HCT116 (cell line): Measurements from ENCODE around the gene KIF26B. TPM values are rescaled to one million over a fixed set of nuclear protein-coding genes. Genes with fewer than 3 reads are reported as not detected.

Source experiments
- ATAC-seq: fragments of 200-7000 bp; cut with Tn5 transposase; 2 replicates; pipeline ENCODE4 v1.9.1; 2020; ENCODE audit warnings: mild to moderate bottlenecking, moderate library complexity
- BruUV-seq: library from RNA; stranded (reverse); fragments of 400-500 nt; replicated peaks from 2 replicates; lab custom pipeline; 2021; lab: Mats Ljungman, UMichigan
- CTCF ChIA-PET: fragments of 300-600 bp; sonication (Branson Sonifier 250); formaldehyde crosslinking; loops from one replicate; lab custom pipeline; 2021; ENCODE audit warnings: antibody characterized with exemption; lab: Charles Lee
- POLR2A ChIA-PET: fragments of 300-600, 350-600 bp; sonication (Branson Sonifier 250); formaldehyde crosslinking; loops from one replicate; lab custom pipeline; 2021; ENCODE audit warnings: antibody characterized with exemption; lab: Charles Lee
- RAD21 ChIA-PET, 2 experiments: fragments of 300-600 bp; sonication (Branson Sonifier 250); formaldehyde crosslinking; loops; one replicate each; lab custom pipeline; 2023; ENCODE audit warnings: low total read pairs in 2 of 2; ENCODE audit not compliant: uncharacterized antibody in 2 of 2, unreplicated experiment in 2 of 2, low non-redundant PET in 1 of 2; lab: Charles Lee
- DNase-seq: peaks from one replicate; pipeline ENCODE4 v3.0.0-alpha.2; 2010; ENCODE audit warnings: low read depth, low spot score
- H2AFZ ChIP-seq: fragments of 200-600 bp; shearing (Covaris generic), sonication (generic); 2 replicates; pipeline ENCODE4 v1.6.1; 2017; ENCODE audit warnings: low read depth, mixed run types, mixed read lengths, antibody characterized with exemption, low read length; ENCODE audit not compliant: poor library complexity, severe bottlenecking
- H3K27ac ChIP-seq: 2 replicates; pipeline ENCODE4 v1.5.1; 2012; ENCODE audit warnings: low read depth, low read length
- H3K27me3 ChIP-seq: fragments of 200-600 bp; sonication (generic); 2 replicates; pipeline ENCODE4 v1.6.1; 2016; ENCODE audit warnings: mixed run types, low read length, mixed read lengths; ENCODE audit not compliant: insufficient read depth
- H3K36me3 ChIP-seq, 2 experiments: fragments of 200-500 bp in 1 of 2; fragments of 200-600 bp in 1 of 2; sonication (Bioruptor generic) in 1 of 2; sonication (generic) in 1 of 2; 2 replicates each; pipeline versions ENCODE4 v1.5.1 to v1.6.1; 2014 to 2016; ENCODE audit warnings: low read length in 2 of 2, inconsistent platforms in 1 of 2, mixed read lengths in 1 of 2, mixed run types in 1 of 2; ENCODE audit not compliant: insufficient read depth in 2 of 2, control insufficient read depth in 1 of 2
- H3K4me1 ChIP-seq, 2 experiments: fragments of 200-600 bp in 1 of 2; sonication (generic) in 1 of 2; 2 replicates each; pipeline versions ENCODE4 v1.5.1 to v1.6.1; 2012 to 2017; ENCODE audit warnings: low read length in 2 of 2, inconsistent platforms in 1 of 2, mild to moderate bottlenecking in 1 of 2, mixed read lengths in 1 of 2, mixed run types in 1 of 2, moderate library complexity in 1 of 2; ENCODE audit not compliant: insufficient read depth in 2 of 2, control insufficient read depth in 1 of 2
- H3K4me2 ChIP-seq: fragments of 200-600 bp; sonication (generic); 2 replicates; pipeline ENCODE4 v1.6.1; 2017; ENCODE audit warnings: mixed run types, low read length, mixed read lengths
- H3K4me3 ChIP-seq, 2 experiments: fragments of 200-600 bp in 1 of 2; sonication (generic) in 1 of 2; replicated peaks in 1 of 2; 2 replicates each; pipeline ENCODE4 v1.5.1; 2011 to 2016; ENCODE audit warnings: low read length in 2 of 2, control low read depth in 1 of 2, low read depth in 1 of 2, mild to moderate bottlenecking in 1 of 2, mixed read lengths in 1 of 2, mixed run types in 1 of 2
- H3K79me2 ChIP-seq: fragments of 200-600 bp; sonication (generic); 2 replicates; pipeline ENCODE4 v1.6.1; 2017; ENCODE audit warnings: mild to moderate bottlenecking, mixed run types, low read length, moderate library complexity, mixed read lengths; ENCODE audit not compliant: insufficient read depth
- H3K9ac ChIP-seq: fragments of 200-600 bp; sonication (generic); 2 replicates; pipeline ENCODE4 v1.6.1; 2016; ENCODE audit warnings: low read length, mixed read lengths
- H3K9me2 ChIP-seq: fragments of 200-600 bp; sonication (generic), shearing (Covaris generic); 2 replicates; pipeline ENCODE4 v1.6.1; 2017; ENCODE audit warnings: mixed run types, mild to moderate bottlenecking, moderate library complexity; ENCODE audit not compliant: insufficient read depth
- H3K9me3 ChIP-seq, 2 experiments: fragments of 200-500 bp in 1 of 2; fragments of 200-600 bp in 1 of 2; sonication (Bioruptor generic) in 1 of 2; sonication (generic) in 1 of 2; 2 replicates each; pipeline ENCODE4 v1.6.1; 2014 to 2017; ENCODE audit warnings: low read length in 2 of 2, mixed read lengths in 2 of 2, inconsistent platforms in 1 of 2, low read depth in 1 of 2, mild to moderate bottlenecking in 1 of 2, mixed run types in 1 of 2, moderate library complexity in 1 of 2; ENCODE audit not compliant: control insufficient read depth in 1 of 2, insufficient read depth in 1 of 2
- H4K20me1 ChIP-seq: fragments of 200-600 bp; sonication (generic), shearing (Covaris generic); 2 replicates; pipeline ENCODE4 v1.6.1; 2017; ENCODE audit warnings: mixed run types, mild to moderate bottlenecking, moderate library complexity; ENCODE audit not compliant: insufficient read depth
- CBX3 ChIP-seq: IDR thresholded peaks from 2 replicates; pipeline ENCODE4 v1.6.1; 2012; ENCODE audit warnings: low read depth
- EGR1 ChIP-seq: IDR thresholded peaks from 2 replicates; pipeline ENCODE4 v1.6.1; 2012; ENCODE audit warnings: low read depth
- ELF1 ChIP-seq: IDR thresholded peaks from 2 replicates; pipeline ENCODE4 v1.6.1; 2012; ENCODE audit warnings: low read depth, borderline replicate concordance
- EZH2 ChIP-seq: fragments of 200-600 bp; sonication (generic); IDR thresholded peaks from 2 replicates; pipeline ENCODE4 v1.6.1; 2017; ENCODE audit warnings: antibody characterized with exemption, mixed run types
- EZH2phosphoT487 ChIP-seq: fragments of 200-600 bp; IDR thresholded peaks from 2 replicates; pipeline ENCODE4 v1.6.1; 2018; ENCODE audit warnings: antibody characterized with exemption, borderline replicate concordance
- JUND ChIP-seq: IDR thresholded peaks from 2 replicates; pipeline ENCODE4 v1.6.1; 2012
- POLR2AphosphoS5 ChIP-seq: IDR thresholded peaks from 2 replicates; pipeline ENCODE4 v1.6.1; 2011; ENCODE audit warnings: mild to moderate bottlenecking, low read depth, low read length, moderate library complexity
- RAD21 ChIP-seq: IDR thresholded peaks from 2 replicates; pipeline ENCODE4 v1.6.1; 2012; ENCODE audit warnings: low read depth, mild to moderate bottlenecking
- SIN3A ChIP-seq: IDR thresholded peaks from 2 replicates; pipeline ENCODE4 v1.6.1; 2012; ENCODE audit warnings: low read depth
- SRF ChIP-seq: IDR thresholded peaks from 2 replicates; pipeline ENCODE4 v1.6.1; 2012; ENCODE audit warnings: low read depth
- ZFX ChIP-seq: fragments of 450-650 bp; IDR thresholded peaks from 2 replicates; pipeline ENCODE4 v1.6.1; 2017
- ZNF274 ChIP-seq: fragments of 200-500 bp; sonication (Bioruptor generic); IDR thresholded peaks from 2 replicates; pipeline ENCODE4 v1.6.1; 2014; ENCODE audit warnings: mild to moderate bottlenecking, low read depth, low read length, inconsistent platforms
- intact Hi-C: fragments of 100-400 bp; cut with micrococcal nuclease; formaldehyde crosslinking; loops from 2 replicates; pipeline ENCODE4 v1.10.0; 2022
- total RNA-seq: library from RNA; stranded (reverse); gene quantifications from one replicate; pipeline ENCODE4 v1.2.1, GENCODE V29; 2021; ENCODE audit not compliant: unreplicated experiment
- TF ChIP-seq, protein P1 (sequence below), 3 experiments: fragments of 200-600 bp in 1 of 3; sonication (generic) in 1 of 3; IDR thresholded peaks in 2 of 3; conservative IDR thresholded peaks in 1 of 3; 2 replicates each; pipeline ENCODE4 v1.5.1; 2012 to 2017; ENCODE audit warnings: low read depth in 2 of 3, low read length in 2 of 3, antibody characterized with exemption in 1 of 3, borderline replicate concordance in 1 of 3, control low read depth in 1 of 3, mild to moderate bottlenecking in 1 of 3, mixed read lengths in 1 of 3, mixed run types in 1 of 3, moderate library complexity in 1 of 3; ENCODE audit not compliant: insufficient read depth in 1 of 3
- TF ChIP-seq, protein P2 (sequence below): IDR thresholded peaks from 2 replicates; pipeline ENCODE4 v1.6.1; 2012

The KIF26B gene
- total RNA-seq, 1 experiment from 2014 or later = 0.49 TPM

DNA sequence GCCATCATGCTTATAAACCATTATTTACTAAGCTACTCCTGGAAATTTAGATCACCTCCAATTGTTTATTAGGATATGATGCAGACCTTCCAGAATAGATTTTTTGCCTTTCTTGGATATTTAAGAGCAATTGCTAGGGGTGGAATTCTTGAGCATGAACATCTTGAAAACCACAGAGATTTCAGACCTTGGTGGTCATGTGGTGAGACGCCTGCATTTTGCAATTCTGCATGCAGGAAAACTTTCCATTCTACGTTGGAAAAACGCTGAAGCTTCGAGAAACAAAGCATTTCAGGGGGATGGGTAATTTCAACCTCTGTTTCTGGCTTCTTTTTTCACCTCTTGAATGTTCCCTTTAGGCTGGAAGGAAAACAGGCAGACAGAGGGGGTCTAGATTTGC is 596.3 kb downstream of the KIF26B start (continued):
- TF ChIP-seq POLR2AphosphoS5 = no peak
- TF ChIP-seq ZFX = no peak
- TF ChIP-seq ZNF274 = no peak
- no peak for TF ChIP-seq SIN3A
- TF ChIP-seq JUND = no peak
- no peak for TF ChIP-seq EZH2

DNA sequence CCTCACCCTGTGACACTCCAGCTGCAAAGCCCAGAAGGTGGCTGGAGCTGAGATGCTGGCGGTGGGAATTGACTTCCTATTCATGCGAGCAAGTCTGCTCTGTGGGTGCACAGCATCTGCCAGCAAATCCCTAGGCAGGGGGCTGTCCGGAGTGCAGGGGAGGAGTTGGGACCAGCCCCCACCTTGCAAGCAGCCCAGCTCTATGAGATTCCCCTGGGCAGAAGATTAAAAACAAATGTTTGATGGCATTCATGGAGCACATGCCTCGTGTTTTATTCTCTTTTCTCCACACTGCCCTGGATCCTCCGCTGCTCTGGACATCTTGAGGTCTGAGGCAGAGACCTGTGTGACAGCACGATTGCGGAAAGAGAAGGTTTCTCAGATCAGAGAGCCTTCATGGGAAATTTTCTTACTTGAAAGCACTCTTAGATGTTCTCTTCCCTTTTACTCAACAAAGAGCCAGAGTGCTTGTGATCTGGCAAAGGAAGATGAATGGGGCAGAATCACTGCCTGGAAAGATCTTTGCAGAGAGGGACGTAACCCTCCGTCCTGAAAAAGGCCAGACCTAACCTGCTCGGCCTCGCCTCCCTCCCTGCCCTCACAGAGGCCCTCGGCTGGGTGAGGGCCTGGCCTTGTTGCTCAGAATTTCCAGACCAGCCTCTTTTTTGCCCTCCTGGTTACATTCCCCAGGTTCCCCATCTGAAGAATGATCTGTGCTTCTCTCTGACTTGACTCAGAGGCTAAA is 597.1 kb downstream of the KIF26B start:
- Histone ChIP-seq H3K4me3 (no peak overlapping the region), H3K9ac (no peak overlapping the region), H3K27ac (no peak overlapping the region), H3K4me2 (no peak overlapping the region), H3K79me2 (no peaks in the 10 kb centered on the region), H3K9me2 (no peaks in the 10 kb centered on the region), H3K27me3 (no peaks in the 10 kb centered on the region), H3K4me1 (no peaks in the 10 kb centered on the region), H4K20me1 (no peaks in the 10 kb centered on the region), H3K36me3 (no peaks in the 10 kb centered on the region), H2AFZ (no peak overlapping the region), H3K9me3 (no peaks in the 10 kb centered on the region)
- POLR2A ChIA-PET = no interaction called here
- BruUV-seq = no TSS peak
- CTCF ChIA-PET = no interaction called here
- RAD21 ChIA-PET = no interaction called here
- intact Hi-C loops = no loop called here
- no peak for TF ChIP-seq POLR2AphosphoS5
- no peak for TF ChIP-seq EZH2phosphoT487
- no peak for TF ChIP-seq CBX3
- TF ChIP-seq ELF1 = no peak
- TF ChIP-seq, protein P1, sequence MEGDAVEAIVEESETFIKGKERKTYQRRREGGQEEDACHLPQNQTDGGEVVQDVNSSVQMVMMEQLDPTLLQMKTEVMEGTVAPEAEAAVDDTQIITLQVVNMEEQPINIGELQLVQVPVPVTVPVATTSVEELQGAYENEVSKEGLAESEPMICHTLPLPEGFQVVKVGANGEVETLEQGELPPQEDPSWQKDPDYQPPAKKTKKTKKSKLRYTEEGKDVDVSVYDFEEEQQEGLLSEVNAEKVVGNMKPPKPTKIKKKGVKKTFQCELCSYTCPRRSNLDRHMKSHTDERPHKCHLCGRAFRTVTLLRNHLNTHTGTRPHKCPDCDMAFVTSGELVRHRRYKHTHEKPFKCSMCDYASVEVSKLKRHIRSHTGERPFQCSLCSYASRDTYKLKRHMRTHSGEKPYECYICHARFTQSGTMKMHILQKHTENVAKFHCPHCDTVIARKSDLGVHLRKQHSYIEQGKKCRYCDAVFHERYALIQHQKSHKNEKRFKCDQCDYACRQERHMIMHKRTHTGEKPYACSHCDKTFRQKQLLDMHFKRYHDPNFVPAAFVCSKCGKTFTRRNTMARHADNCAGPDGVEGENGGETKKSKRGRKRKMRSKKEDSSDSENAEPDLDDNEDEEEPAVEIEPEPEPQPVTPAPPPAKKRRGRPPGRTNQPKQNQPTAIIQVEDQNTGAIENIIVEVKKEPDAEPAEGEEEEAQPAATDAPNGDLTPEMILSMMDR (IDR thresholded peaks at IDR 0.05 in 2 of 3, conservative IDR thresholded peaks at IDR 0.05 in 1 of 3; ENCODE audit: borderline replicate concordance in 1 of 3, insufficient read depth in 1 of 3, low read depth in 2 of 3, low read length in 2 of 3) = no peak
- TF ChIP-seq RAD21 = no peak
- TF ChIP-seq, protein P2, sequence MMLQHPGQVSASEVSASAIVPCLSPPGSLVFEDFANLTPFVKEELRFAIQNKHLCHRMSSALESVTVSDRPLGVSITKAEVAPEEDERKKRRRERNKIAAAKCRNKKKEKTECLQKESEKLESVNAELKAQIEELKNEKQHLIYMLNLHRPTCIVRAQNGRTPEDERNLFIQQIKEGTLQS = no peak
- no peak for TF ChIP-seq SRF
- TF ChIP-seq EGR1 = no peak
- DNase-seq = no peak
- ATAC-seq = no peak
